ENCODE results near the gene TEK.

TEK gene

GRCh38 chr9:27145143-27145542 lies 36.1 kb downstream of the TEK start:
- Mint-ChIP-seq H3K27ac (no peak overlapping the region), H3K36me3 (no peaks in the 10 kb centered on the region), H3K4me1 (no peaks in the 10 kb centered on the region), H3K4me3 (no peak overlapping the region), H3K27me3 (no peaks in the 10 kb centered on the region), H3K9me3 (no peaks in the 10 kb centered on the region)
- CTCF ChIA-PET = no interaction called here
- no peak for DNase-seq

GRCh38 chr9:27149651-27150050 lies 40.6 kb downstream of the TEK start:
- CTCF ChIA-PET = no interaction called here
- no peak for DNase-seq
- Mint-ChIP-seq H3K9me3 (no peaks in the 10 kb centered on the region), H3K4me1 (no peaks in the 10 kb centered on the region), H3K27ac (no peak overlapping the region), H3K27me3 (no peaks in the 10 kb centered on the region), H3K36me3 (no peaks in the 10 kb centered on the region), H3K4me3 (no peak overlapping the region)

- Mint-ChIP-seq H3K9me3 (no peaks in the 10 kb centered on the region), H3K36me3 (no peaks in the 10 kb centered on the region), H3K4me3 (no peak overlapping the region), H3K4me1 (no peaks in the 10 kb centered on the region), H3K27ac (no peak overlapping the region), H3K27me3 (no peaks in the 10 kb centered on the region)
- CTCF ChIA-PET = no interaction called here
- DNase-seq = no peak
Observed at GRCh38 chr9:27150746-27151406, 41.9 kb downstream of the TEK start.

- no peaks in the 10 kb centered on the region for H3K9me3 Mint-ChIP-seq
- no peak for DNase-seq
- CTCF ChIA-PET = interaction anchor here (0.5 kb wide), 1 partner anchor 12 kb away, joined by 3 read pairs; no protein-coding TSS in a partner anchor
Observed at GRCh38 chr9:27151693-27152404, 42.8 kb downstream of the TEK start.

GRCh38 chr9:27152405-27152718 lies 43.3 kb downstream of the TEK start:
- CTCF ChIA-PET = interaction anchor here (0.5 kb wide), 1 partner anchor 11 kb away, joined by 3 read pairs; no protein-coding TSS in a partner anchor

More at GRCh38 chr9:27151693-27152404, 42.8 kb downstream of the TEK start:
- Mint-ChIP-seq H3K4me1 (no peaks in the 10 kb centered on the region), H3K27ac (no peak overlapping the region), H3K4me3 (no peak overlapping the region), H3K36me3 (no peaks in the 10 kb centered on the region), H3K27me3 (no peaks in the 10 kb centered on the region)

GRCh38 chr9:27154908-27155307 lies 45.9 kb downstream of the TEK start:
- Mint-ChIP-seq H3K27ac (no peak overlapping the region), H3K27me3 (no peaks in the 10 kb centered on the region), H3K9me3 (no peaks in the 10 kb centered on the region), H3K4me1 (no peaks in the 10 kb centered on the region), H3K36me3 (no peaks in the 10 kb centered on the region), H3K4me3 (no peak overlapping the region)
- CTCF ChIA-PET = no interaction called here
- DNase-seq = no peak

More at GRCh38 chr9:27152405-27152718, 43.3 kb downstream of the TEK start:
- Mint-ChIP-seq H3K36me3 (no peaks in the 10 kb centered on the region), H3K27ac (no peak overlapping the region), H3K4me1 (no peaks in the 10 kb centered on the region), H3K27me3 (no peaks in the 10 kb centered on the region), H3K4me3 (no peak overlapping the region), H3K9me3 (no peaks in the 10 kb centered on the region)
- DNase-seq = no peak

- no peaks in the 10 kb centered on the region for H3K4me1 Mint-ChIP-seq
- H3K27me3 Mint-ChIP-seq = no peaks in the 10 kb centered on the region
- no peaks in the 10 kb centered on the region for H3K36me3 Mint-ChIP-seq
- no peaks in the 10 kb centered on the region for H3K9me3 Mint-ChIP-seq
- no peak for DNase-seq
- CTCF ChIA-PET = no interaction called here
- H3K27ac Mint-ChIP-seq = no peak overlapping the region
- no peak overlapping the region for H3K4me3 Mint-ChIP-seq
Observed at GRCh38 chr9:27157097-27157496, 48.1 kb downstream of the TEK start.

- H3K4me1 Mint-ChIP-seq = no peaks in the 10 kb centered on the region
- H3K9me3 Mint-ChIP-seq = no peaks in the 10 kb centered on the region
- no peak overlapping the region for H3K27ac Mint-ChIP-seq
- no peaks in the 10 kb centered on the region for H3K27me3 Mint-ChIP-seq
- no peaks in the 10 kb centered on the region for H3K36me3 Mint-ChIP-seq
- CTCF ChIA-PET = interaction anchor here (0.6 kb wide), 2 partner anchors 125 to 182 kb away, joined by 3 to 4 read pairs; no protein-coding TSS in a partner anchor
- H3K4me3 Mint-ChIP-seq = no peak overlapping the region
- DNase-seq = no peak
Observed at GRCh38 chr9:27157736-27158135, 48.7 kb downstream of the TEK start.

GRCh38 chr9:27160636-27161035 lies 51.6 kb downstream of the TEK start:
- Mint-ChIP-seq H3K27me3 (no peaks in the 10 kb centered on the region), H3K4me1 (no peaks in the 10 kb centered on the region), H3K36me3 (no peaks in the 10 kb centered on the region), H3K4me3 (no peak overlapping the region), H3K27ac (no peak overlapping the region), H3K9me3 (no peaks in the 10 kb centered on the region)
- DNase-seq = no peak
- CTCF ChIA-PET = no interaction called here

- Mint-ChIP-seq H3K36me3 (no peaks in the 10 kb centered on the region), H3K27ac (no peak overlapping the region), H3K4me3 (no peak overlapping the region), H3K27me3 (no peaks in the 10 kb centered on the region), H3K9me3 (no peaks in the 10 kb centered on the region), H3K4me1 (no peaks in the 10 kb centered on the region)
- DNase-seq = no peak
- CTCF ChIA-PET = no interaction called here
Observed at GRCh38 chr9:27162045-27162444, 53.0 kb downstream of the TEK start.

- Mint-ChIP-seq H3K9me3 (peaks cover 3% of the 10 kb centered on the region), H3K27me3 (no peaks in the 10 kb centered on the region), H3K4me3 (no peak overlapping the region), H3K36me3 (no peaks in the 10 kb centered on the region), H3K4me1 (no peaks in the 10 kb centered on the region), H3K27ac (no peak overlapping the region)
- CTCF ChIA-PET = no interaction called here
- no peak for DNase-seq
Observed at GRCh38 chr9:27165068-27165467, 56.0 kb downstream of the TEK start.

- no peaks in the 10 kb centered on the region for H3K36me3 Mint-ChIP-seq
- no peaks in the 10 kb centered on the region for H3K27me3 Mint-ChIP-seq
- CTCF ChIA-PET = no interaction called here
- H3K9me3 Mint-ChIP-seq = peaks cover 3% of the 10 kb centered on the region
- H3K4me1 Mint-ChIP-seq = no peaks in the 10 kb centered on the region
- no peak overlapping the region for H3K4me3 Mint-ChIP-seq
- no peak for DNase-seq
- no peak overlapping the region for H3K27ac Mint-ChIP-seq
Observed at GRCh38 chr9:27165670-27166069, 56.6 kb downstream of the TEK start.

GRCh38 chr9:27168496-27168895 lies 59.5 kb downstream of the TEK start:
- Mint-ChIP-seq H3K36me3 (no peaks in the 10 kb centered on the region), H3K4me1 (no peaks in the 10 kb centered on the region), H3K9me3 (peaks cover 3% of the 10 kb centered on the region), H3K27ac (no peak overlapping the region), H3K4me3 (no peak overlapping the region), H3K27me3 (no peaks in the 10 kb centered on the region)
- DNase-seq = no peak
- CTCF ChIA-PET = no interaction called here

GRCh38 chr9:27168951-27169350 lies 59.9 kb downstream of the TEK start:
- no peak for DNase-seq
- Mint-ChIP-seq H3K27me3 (no peaks in the 10 kb centered on the region), H3K4me1 (no peaks in the 10 kb centered on the region), H3K9me3 (peaks cover 3% of the 10 kb centered on the region), H3K36me3 (no peaks in the 10 kb centered on the region), H3K4me3 (no peak overlapping the region), H3K27ac (no peak overlapping the region)
- CTCF ChIA-PET = no interaction called here

GRCh38 chr9:27176971-27177370 lies 67.9 kb downstream of the TEK start:
- Mint-ChIP-seq H3K27ac (no peak overlapping the region), H3K27me3 (peaks cover 5% of the 10 kb centered on the region)
- CTCF ChIA-PET = no interaction called here

More at GRCh38 chr9:27176971-27177370, 67.9 kb downstream of the TEK start:
- no peak for DNase-seq
- no peak overlapping the region for H3K4me3 Mint-ChIP-seq
- peaks cover 5% of the 10 kb centered on the region for H3K9me3 Mint-ChIP-seq
- H3K4me1 Mint-ChIP-seq = no peaks in the 10 kb centered on the region
- no peaks in the 10 kb centered on the region for H3K36me3 Mint-ChIP-seq
